SK-N-SH (cell line): ENCODE results near the gene GSTM3. TPM values are rescaled to one million over a fixed set of nuclear protein-coding genes. Genes with fewer than 3 reads are reported as not detected.
A peak's percentile ranks its signal among the peaks of the same experiment; 100 is the strongest.

Source experiments
- CTCF ChIA-PET: fragments of 300-600, 350-600 bp; formaldehyde crosslinking; extraction: SDS; loops from one replicate; lab custom pipeline; 2021; lab: Yijun Ruan, JAX
- POLR2A ChIA-PET: fragments of 350-600 bp; sonication (Branson Sonifier 250); formaldehyde crosslinking; extraction: SDS; loops from one replicate; lab custom pipeline; 2020; ENCODE audit warnings: antibody characterized with exemption, inconsistent platforms; lab: Yijun Ruan, JAX
- DNase-seq: peaks from one replicate; pipeline ENCODE4 v3.0.0; 2012
- H2AFZ ChIP-seq: fragments of 200-600 bp; sonication (generic); 2 replicates; pipeline ENCODE4 v1.8.1; 2016; ENCODE audit warnings: antibody characterized with exemption, mild to moderate bottlenecking, low read depth
- H3F3A ChIP-seq: fragments of 200-600 bp; sonication (generic); replicated peaks from 2 replicates; pipeline ENCODE3; 2016; ENCODE audit warnings: antibody characterized with exemption, mild to moderate bottlenecking; ENCODE audit not compliant: insufficient read depth
- H3K27ac ChIP-seq, 2 experiments: fragments of 200-500 bp in 1 of 2; fragments of 200-600 bp in 1 of 2; sonication (Bioruptor generic) in 1 of 2; sonication (generic), shearing (Covaris generic) in 1 of 2; 2 replicates each; pipeline versions ENCODE4 v1.5.1 to v1.6.1; 2014 to 2016; ENCODE audit warnings: low read depth in 2 of 2, inconsistent platforms in 1 of 2, low read length in 1 of 2, mild to moderate bottlenecking in 1 of 2, mixed read lengths in 1 of 2
- H3K27me3 ChIP-seq: fragments of 200-600 bp; sonication (generic), shearing (Covaris generic); 2 replicates; pipeline ENCODE4 v1.6.1; 2016; ENCODE audit warnings: mixed run types; ENCODE audit not compliant: insufficient read depth
- H3K36me3 ChIP-seq, 2 experiments: fragments of 200-500 bp in 1 of 2; fragments of 200-600 bp in 1 of 2; sonication (Bioruptor generic) in 1 of 2; sonication (generic) in 1 of 2; replicated peaks in 1 of 2; 2 replicates each; pipeline versions ENCODE3 to v1.5.1; 2014 to 2016; ENCODE audit warnings: low read length in 1 of 2, mild to moderate bottlenecking in 1 of 2; ENCODE audit not compliant: insufficient read depth in 2 of 2, control insufficient read depth in 1 of 2
- H3K4me1 ChIP-seq, 2 experiments: fragments of 200-500 bp in 1 of 2; fragments of 200-600 bp in 1 of 2; sonication (Bioruptor generic) in 1 of 2; sonication (generic), shearing (Covaris generic) in 1 of 2; 2 replicates each; pipeline versions ENCODE4 v1.5.1 to v1.6.1; 2014 to 2016; ENCODE audit warnings: low read depth in 1 of 2, low read length in 1 of 2, mixed run types in 1 of 2; ENCODE audit not compliant: insufficient read depth in 2 of 2, control insufficient read depth in 1 of 2
- H3K4me2 ChIP-seq: fragments of 200-600 bp; sonication (generic), shearing (Covaris generic); 2 replicates; pipeline ENCODE4 v1.6.1; 2017; ENCODE audit warnings: mixed run types
- H3K4me3 ChIP-seq, 2 experiments: fragments of 200-500 bp in 1 of 2; fragments of 200-600 bp in 1 of 2; sonication (Bioruptor generic) in 1 of 2; sonication (generic), shearing (Covaris generic) in 1 of 2; 2 replicates each; pipeline versions ENCODE4 v1.5.1 to v1.8.1; 2014 to 2016; ENCODE audit warnings: low read depth in 2 of 2, inconsistent platforms in 1 of 2, low read length in 1 of 2, mild to moderate bottlenecking in 1 of 2, mixed read lengths in 1 of 2, moderate library complexity in 1 of 2
- H3K79me2 ChIP-seq: fragments of 200-600 bp; sonication (generic); 2 replicates; pipeline ENCODE4 v1.8.1; 2017; ENCODE audit warnings: mild to moderate bottlenecking; ENCODE audit not compliant: insufficient read depth
- H3K9ac ChIP-seq: fragments of 200-600 bp; sonication (generic); 2 replicates; pipeline ENCODE4 v1.6.1; 2017; ENCODE audit warnings: mixed run types
- H3K9me2 ChIP-seq: fragments of 200-600 bp; sonication (generic); 2 replicates; pipeline ENCODE4 v1.6.1; 2017; ENCODE audit warnings: mixed run types
- H3K9me3 ChIP-seq: fragments of 200-600 bp; sonication (generic); 2 replicates; pipeline ENCODE4 v1.6.1; 2017; ENCODE audit warnings: mixed run types, mild to moderate bottlenecking, moderate library complexity
- H4K20me1 ChIP-seq: fragments of 200-600 bp; sonication (generic); 2 replicates; pipeline ENCODE4 v1.6.1; 2017; ENCODE audit warnings: mild to moderate bottlenecking, mixed run types; ENCODE audit not compliant: insufficient read depth
- EP300 ChIP-seq, 2 experiments: IDR thresholded peaks; 2 replicates each; pipeline versions ENCODE4 v1.4.0 to v1.6.1; 2012; ENCODE audit warnings: borderline replicate concordance in 1 of 2, low read depth in 1 of 2, low read length in 1 of 2
- EZH2phosphoT487 ChIP-seq: fragments of 200-600 bp; sonication (generic); IDR thresholded peaks from 2 replicates; pipeline ENCODE4 v1.6.1; 2017; ENCODE audit warnings: low read depth, mixed run types, mild to moderate bottlenecking, antibody characterized with exemption, moderate library complexity, borderline replicate concordance
- JUND ChIP-seq: IDR thresholded peaks from 2 replicates; pipeline ENCODE4 v1.4.0; 2012
- MXI1 ChIP-seq: IDR thresholded peaks from 2 replicates; pipeline ENCODE4 v1.6.1; 2012; ENCODE audit warnings: mild to moderate bottlenecking, low read depth, low read length, improper control_type of control experiment
- NRF1 ChIP-seq: IDR thresholded peaks from 2 replicates; pipeline ENCODE4 v1.6.1; 2012; ENCODE audit warnings: low read depth, mild to moderate bottlenecking, low read length
- RAD21 ChIP-seq: IDR thresholded peaks from 2 replicates; pipeline ENCODE4 v1.6.1; 2012; ENCODE audit warnings: mild to moderate bottlenecking, low read length
- RCOR1 ChIP-seq: fragments of 150-350 bp; IDR thresholded peaks from 2 replicates; pipeline ENCODE4 v1.6.1; 2017; ENCODE audit warnings: antibody characterized with exemption, low read length
- RXRA ChIP-seq: IDR thresholded peaks from 2 replicates; pipeline ENCODE4 v1.4.0; 2012; ENCODE audit warnings: low read depth, mild to moderate bottlenecking, borderline replicate concordance
- SIN3A ChIP-seq: IDR thresholded peaks from 2 replicates; pipeline ENCODE4 v1.6.1; 2012; ENCODE audit warnings: low read depth, mild to moderate bottlenecking, low read length, moderate library complexity, borderline replicate concordance
- SMC3 ChIP-seq: IDR thresholded peaks from 2 replicates; pipeline ENCODE4 v1.6.1; 2012; ENCODE audit warnings: low read depth, low read length, improper control_type of control experiment
- YY1 ChIP-seq: IDR thresholded peaks from 2 replicates; pipeline ENCODE4 v1.4.0; 2012; ENCODE audit warnings: low read depth, mild to moderate bottlenecking
- WGBS: methylation state at CpG from one replicate; pipeline ENCODE4 v1.1.6; 2017; ENCODE audit warnings: low lambda C conversion rate; 5-methylcytosine and 5-hydroxymethylcytosine counted together
- polyA plus RNA-seq, 3 experiments: library from polyadenylated mRNA; depleted of rRNA; stranded (reverse); fragments of >200 nt; gene quantifications; 2 replicates each; pipeline ENCODE4 v1.2.3, GENCODE V29; 2012
- TF ChIP-seq, protein P1 (sequence below): IDR thresholded peaks from 2 replicates; pipeline ENCODE4 v1.4.0; 2012; ENCODE audit warnings: low read depth, borderline replicate concordance
- TF ChIP-seq, protein P2 (sequence below): IDR thresholded peaks from 2 replicates; pipeline ENCODE4 v1.4.0; 2012; ENCODE audit warnings: low read depth, borderline replicate concordance
- TF ChIP-seq, protein P3 (sequence below): IDR thresholded peaks from 2 replicates; pipeline ENCODE4 v1.6.1; 2012; ENCODE audit warnings: mild to moderate bottlenecking, low read depth, low read length, moderate library complexity
- TF ChIP-seq, protein P4 (sequence below): fragments of 150-350 bp; IDR thresholded peaks from 2 replicates; pipeline ENCODE4 v1.6.1; 2016; ENCODE audit warnings: mild to moderate bottlenecking, low read depth, low read length

Gene GSTM3
- polyA plus RNA-seq, 1 of the 3 experiments (the other 2 are of a cell fraction): 86.6 TPM

DNA sequence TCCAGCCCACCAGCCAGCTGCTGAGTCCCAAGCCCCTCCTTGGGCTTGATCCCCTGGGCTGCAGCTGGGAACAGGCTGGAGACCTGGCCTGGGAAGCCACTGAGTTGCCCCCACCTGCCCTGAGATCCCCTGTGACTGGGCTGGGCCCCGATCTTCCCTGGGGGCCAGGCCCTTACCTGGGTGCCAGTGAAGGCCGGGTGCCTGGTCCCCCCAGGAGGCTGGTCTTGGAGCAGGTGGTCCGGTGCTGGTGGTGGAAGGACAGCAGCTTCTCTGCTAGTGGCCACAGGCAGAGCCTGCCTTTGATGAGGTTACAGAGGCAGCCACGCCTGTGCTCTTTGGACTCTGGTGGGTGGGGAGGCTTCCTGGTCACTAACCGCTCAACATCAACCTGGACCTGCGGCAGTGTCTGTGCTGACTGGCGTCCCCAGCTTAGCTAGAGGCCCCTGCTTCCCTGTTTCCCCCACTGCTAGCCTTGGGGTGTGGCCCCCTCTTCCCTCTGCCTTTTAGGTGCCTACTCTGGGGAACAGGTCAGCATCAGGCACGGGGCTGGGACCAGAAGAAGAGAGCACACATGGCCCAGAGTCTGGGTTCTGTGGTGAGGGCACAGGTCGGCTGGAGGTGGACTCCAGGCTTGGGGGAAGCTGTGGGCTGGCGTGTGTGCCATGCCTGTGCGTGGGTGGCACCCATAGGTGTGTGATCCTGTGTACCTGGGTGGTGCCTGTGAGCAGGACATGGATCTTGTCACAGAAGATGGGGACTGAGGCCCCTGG, 23.0 kb upstream of the GSTM3 start, which contains the start of gene EPS8L3:
TSS of gene EPS8L3 (minus strand) at position 278 of the 770 bp plus-strand sequence. CDS start 2,174 bp downstream, outside the sequence.
- Histone ChIP-seq H3K9me3 (no peaks in the 10 kb centered on the region), H3K4me1 (peaks cover 4 to 15% of the 10 kb centered on the region in 2 experiments; a peak in 2 of 4 replicates), H3K9ac (no peak within 1 kb of the TSS), H3F3A (no peaks in the 10 kb centered on the region), H3K27ac (no peak within 1 kb of the TSS), H2AFZ (peak within 1 kb of the TSS; percentile 17; the same call in 1 of the 2 replicates), H3K4me3 (no peak within 1 kb of the TSS), H3K79me2 (no peaks in the 10 kb centered on the region), H3K36me3 (no peaks in the 10 kb centered on the region)
- CTCF ChIA-PET: interaction anchor here (1.3 to 5.2 kb wide), 4 partner anchors 10 to 231 kb away, joined by 4 to 36 read pairs (median 5); no protein-coding TSS in a partner anchor
- no peak for DNase-seq
- TF ChIP-seq EZH2phosphoT487 (no peak), JUND (no peak), YY1 (no peak), RAD21 (no peak), MXI1 (no peak)
- TF ChIP-seq, all 33 proteins: peak for 0
- Histone ChIP-seq H3K27me3 (no peaks in the 10 kb centered on the region), H3K4me2 (no peak within 1 kb of the TSS), H3K9me2 (no peaks in the 10 kb centered on the region), H4K20me1 (no peaks in the 10 kb centered on the region)
- WGBS: 82% methylated on average over 3 of the region's 11 CpGs
- POLR2A ChIA-PET: no interaction called here

DNA sequence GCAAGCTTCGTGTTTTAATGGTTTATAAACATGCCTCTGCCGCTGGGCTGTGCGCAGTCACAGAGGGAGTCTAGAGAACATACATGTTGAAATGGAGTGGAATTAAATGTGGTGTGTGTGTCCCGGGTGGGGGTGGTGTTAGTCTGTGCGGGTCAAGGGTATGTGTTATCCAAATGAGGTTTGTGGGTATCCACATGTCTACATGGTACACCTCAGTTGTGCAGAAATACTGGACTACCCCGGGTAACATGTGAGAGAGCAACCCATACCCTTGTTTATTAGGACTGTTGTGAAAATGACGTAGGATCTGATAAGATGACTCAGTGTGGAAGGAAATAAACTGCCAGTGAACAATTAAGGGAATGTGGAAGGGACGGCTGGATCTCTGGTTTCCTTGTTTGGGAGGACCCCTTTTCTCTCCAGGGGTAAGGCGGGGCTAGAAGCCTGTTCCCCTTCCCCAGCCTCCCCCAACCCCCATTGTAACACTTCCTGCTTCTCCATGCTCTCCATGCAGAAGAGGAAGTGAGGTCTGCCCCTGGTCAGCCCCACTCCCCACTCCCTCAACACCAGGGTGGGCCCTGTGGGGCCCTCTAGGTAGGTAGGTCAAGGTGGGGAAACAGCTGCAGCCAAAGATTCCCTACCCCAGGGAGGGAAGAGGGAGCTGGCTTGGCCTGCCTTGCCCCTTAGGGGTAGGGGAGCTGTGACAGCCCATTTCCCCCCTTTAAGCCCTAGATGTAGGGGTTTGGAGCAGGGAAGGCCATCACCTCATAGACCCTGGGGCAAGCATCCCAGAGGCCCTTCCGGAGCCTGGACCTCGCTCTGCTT, 22.2 kb upstream of the GSTM3 start:
- TF ChIP-seq, protein P1, sequence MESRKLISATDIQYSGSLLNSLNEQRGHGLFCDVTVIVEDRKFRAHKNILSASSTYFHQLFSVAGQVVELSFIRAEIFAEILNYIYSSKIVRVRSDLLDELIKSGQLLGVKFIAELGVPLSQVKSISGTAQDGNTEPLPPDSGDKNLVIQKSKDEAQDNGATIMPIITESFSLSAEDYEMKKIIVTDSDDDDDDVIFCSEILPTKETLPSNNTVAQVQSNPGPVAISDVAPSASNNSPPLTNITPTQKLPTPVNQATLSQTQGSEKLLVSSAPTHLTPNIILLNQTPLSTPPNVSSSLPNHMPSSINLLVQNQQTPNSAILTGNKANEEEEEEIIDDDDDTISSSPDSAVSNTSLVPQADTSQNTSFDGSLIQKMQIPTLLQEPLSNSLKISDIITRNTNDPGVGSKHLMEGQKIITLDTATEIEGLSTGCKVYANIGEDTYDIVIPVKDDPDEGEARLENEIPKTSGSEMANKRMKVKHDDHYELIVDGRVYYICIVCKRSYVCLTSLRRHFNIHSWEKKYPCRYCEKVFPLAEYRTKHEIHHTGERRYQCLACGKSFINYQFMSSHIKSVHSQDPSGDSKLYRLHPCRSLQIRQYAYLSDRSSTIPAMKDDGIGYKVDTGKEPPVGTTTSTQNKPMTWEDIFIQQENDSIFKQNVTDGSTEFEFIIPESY: no peak
- TF ChIP-seq RCOR1: no peak
- no peak for TF ChIP-seq YY1
- no peak for TF ChIP-seq RXRA
- TF ChIP-seq, protein P2, sequence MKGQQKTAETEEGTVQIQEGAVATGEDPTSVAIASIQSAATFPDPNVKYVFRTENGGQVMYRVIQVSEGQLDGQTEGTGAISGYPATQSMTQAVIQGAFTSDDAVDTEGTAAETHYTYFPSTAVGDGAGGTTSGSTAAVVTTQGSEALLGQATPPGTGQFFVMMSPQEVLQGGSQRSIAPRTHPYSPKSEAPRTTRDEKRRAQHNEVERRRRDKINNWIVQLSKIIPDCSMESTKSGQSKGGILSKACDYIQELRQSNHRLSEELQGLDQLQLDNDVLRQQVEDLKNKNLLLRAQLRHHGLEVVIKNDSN: no peak
- no peak for TF ChIP-seq RAD21
- TF ChIP-seq, protein P3, sequence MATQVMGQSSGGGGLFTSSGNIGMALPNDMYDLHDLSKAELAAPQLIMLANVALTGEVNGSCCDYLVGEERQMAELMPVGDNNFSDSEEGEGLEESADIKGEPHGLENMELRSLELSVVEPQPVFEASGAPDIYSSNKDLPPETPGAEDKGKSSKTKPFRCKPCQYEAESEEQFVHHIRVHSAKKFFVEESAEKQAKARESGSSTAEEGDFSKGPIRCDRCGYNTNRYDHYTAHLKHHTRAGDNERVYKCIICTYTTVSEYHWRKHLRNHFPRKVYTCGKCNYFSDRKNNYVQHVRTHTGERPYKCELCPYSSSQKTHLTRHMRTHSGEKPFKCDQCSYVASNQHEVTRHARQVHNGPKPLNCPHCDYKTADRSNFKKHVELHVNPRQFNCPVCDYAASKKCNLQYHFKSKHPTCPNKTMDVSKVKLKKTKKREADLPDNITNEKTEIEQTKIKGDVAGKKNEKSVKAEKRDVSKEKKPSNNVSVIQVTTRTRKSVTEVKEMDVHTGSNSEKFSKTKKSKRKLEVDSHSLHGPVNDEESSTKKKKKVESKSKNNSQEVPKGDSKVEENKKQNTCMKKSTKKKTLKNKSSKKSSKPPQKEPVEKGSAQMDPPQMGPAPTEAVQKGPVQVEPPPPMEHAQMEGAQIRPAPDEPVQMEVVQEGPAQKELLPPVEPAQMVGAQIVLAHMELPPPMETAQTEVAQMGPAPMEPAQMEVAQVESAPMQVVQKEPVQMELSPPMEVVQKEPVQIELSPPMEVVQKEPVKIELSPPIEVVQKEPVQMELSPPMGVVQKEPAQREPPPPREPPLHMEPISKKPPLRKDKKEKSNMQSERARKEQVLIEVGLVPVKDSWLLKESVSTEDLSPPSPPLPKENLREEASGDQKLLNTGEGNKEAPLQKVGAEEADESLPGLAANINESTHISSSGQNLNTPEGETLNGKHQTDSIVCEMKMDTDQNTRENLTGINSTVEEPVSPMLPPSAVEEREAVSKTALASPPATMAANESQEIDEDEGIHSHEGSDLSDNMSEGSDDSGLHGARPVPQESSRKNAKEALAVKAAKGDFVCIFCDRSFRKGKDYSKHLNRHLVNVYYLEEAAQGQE: no peak
- no peak for TF ChIP-seq EP300 (IDR thresholded peaks at IDR 0.05; ENCODE audit: borderline replicate concordance in 1 of 2, low read depth in 1 of 2, low read length in 1 of 2)
- no peak for TF ChIP-seq NRF1
- no peak for TF ChIP-seq SIN3A
- TF ChIP-seq EZH2phosphoT487: no peak
- TF ChIP-seq, protein P4, sequence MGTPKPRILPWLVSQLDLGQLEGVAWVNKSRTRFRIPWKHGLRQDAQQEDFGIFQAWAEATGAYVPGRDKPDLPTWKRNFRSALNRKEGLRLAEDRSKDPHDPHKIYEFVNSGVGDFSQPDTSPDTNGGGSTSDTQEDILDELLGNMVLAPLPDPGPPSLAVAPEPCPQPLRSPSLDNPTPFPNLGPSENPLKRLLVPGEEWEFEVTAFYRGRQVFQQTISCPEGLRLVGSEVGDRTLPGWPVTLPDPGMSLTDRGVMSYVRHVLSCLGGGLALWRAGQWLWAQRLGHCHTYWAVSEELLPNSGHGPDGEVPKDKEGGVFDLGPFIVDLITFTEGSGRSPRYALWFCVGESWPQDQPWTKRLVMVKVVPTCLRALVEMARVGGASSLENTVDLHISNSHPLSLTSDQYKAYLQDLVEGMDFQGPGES: no peak
- TF ChIP-seq SMC3: no peak
- CTCF ChIA-PET: interaction anchor here (1.3 to 5.2 kb wide), 4 partner anchors 10 to 231 kb away, joined by 4 to 36 read pairs (median 5); no protein-coding TSS in a partner anchor
- Histone ChIP-seq H3K27ac (no peak overlapping the region), H4K20me1 (no peaks in the 10 kb centered on the region), H3K27me3 (no peaks in the 10 kb centered on the region), H3K4me2 (no peak overlapping the region), H3K4me3 (no peak overlapping the region), H3K9me2 (no peaks in the 10 kb centered on the region), H3K9ac (no peak overlapping the region), H3K9me3 (no peaks in the 10 kb centered on the region), H2AFZ (peak overlapping the region; percentile 17; the same call in 1 of the 2 replicates), H3K4me1 (peaks cover 4 to 15% of the 10 kb centered on the region in 2 experiments; a peak in 2 of 4 replicates), H3K79me2 (no peaks in the 10 kb centered on the region), H3F3A (no peaks in the 10 kb centered on the region), H3K36me3 (no peaks in the 10 kb centered on the region)
- POLR2A ChIA-PET: no interaction called here
- peak; percentile 25 for DNase-seq
- 79% methylated on average over 9 of the region's 11 CpGs for WGBS
